Tibial artery (tissue), 4 donors: ENCODE measurements around the gene USP10.
A peak's percentile ranks its signal among the peaks of the same experiment; 100 is the strongest.

Experiments
- DNase-seq, 2 donors: peaks; one replicate each; pipeline ENCODE4 v3.0.0-alpha.2; 2019
- H3K27ac ChIP-seq, 2 donors: fragments of 200-600 bp; sonication (generic) in 1 of 2; 1 replicate in 1 of 2; 2 replicates in 1 of 2; pipeline ENCODE4 v1.5.1; 2018 to 2019; ENCODE audit warnings: mild to moderate bottlenecking in 1 of 2
- H3K27me3 ChIP-seq, 2 donors: fragments of 200-600 bp; sonication (generic) in 1 of 2; one replicate each; pipeline versions ENCODE4 v1.5.1 to v1.6.0; 2016 to 2019
- H3K36me3 ChIP-seq, 3 donors: fragments of 200-600 bp; sonication (generic) in 2 of 3; one replicate each; pipeline ENCODE4 v1.5.1; 2016 to 2019; ENCODE audit warnings: mild to moderate bottlenecking in 2 of 3
- H3K4me1 ChIP-seq, 4 donors: fragments of 200-600 bp; sonication (generic) in 2 of 4; 1 replicate in 3 of 4; 2 replicates in 1 of 4; pipeline ENCODE4 v1.5.1; 2016 to 2019
- H3K4me3 ChIP-seq, 2 donors: fragments of 200-600 bp; sonication (generic) in 1 of 2; 1 replicate in 1 of 2; 2 replicates in 1 of 2; pipeline ENCODE4 v1.5.1; 2018 to 2019; ENCODE audit warnings: mild to moderate bottlenecking in 2 of 2
- H3K9me3 ChIP-seq, 3 donors: fragments of 200-600 bp; sonication (generic) in 1 of 3; one replicate each; pipeline ENCODE4 v1.5.1; 2016 to 2019
- CTCF ChIP-seq, 2 experiments: fragments of 200-600 bp in 1 of 2; fragments of 450-650 bp in 1 of 2; IDR thresholded peaks; one replicate each; pipeline ENCODE4 v1.5.1; 2017 to 2019; ENCODE audit warnings: antibody characterized with exemption in 2 of 2, mild to moderate bottlenecking in 1 of 2, moderate library complexity in 1 of 2
- intact Hi-C: fragments of 100-400 bp; cut with DNase I; formaldehyde crosslinking; loops from one replicate; pipeline ENCODE4 v1.15.0; 2023; ENCODE audit warnings: low total_unique reads

The USP10 gene

GRCh38 chr16:84789431-84789830, 89.6 kb downstream of the USP10 start:
- intact Hi-C loops = no loop called here

GRCh38 chr16:84790301-84790700, 90.5 kb downstream of the USP10 start:
- H3K27ac ChIP-seq = no peak overlapping the region
- DNase-seq = no peak
- intact Hi-C loops = no loop called here
- H3K4me3 ChIP-seq = no peak overlapping the region
- no peaks in the 10 kb centered on the region for H3K36me3 ChIP-seq
- peaks cover 0 to 27% (median 13%) of the 10 kb centered on the region in 4 donors for H3K4me1 ChIP-seq
- H3K27me3 ChIP-seq = no peaks in the 10 kb centered on the region
- no peaks in the 10 kb centered on the region for H3K9me3 ChIP-seq
- no peak for TF ChIP-seq CTCF (IDR thresholded peaks at IDR 0.05)

More at GRCh38 chr16:84789431-84789830, 89.6 kb downstream of the USP10 start:
- Histone ChIP-seq H3K36me3 (no peaks in the 10 kb centered on the region), H3K4me1 (peaks cover 0 to 18% (median 13%) of the 10 kb centered on the region in 4 donors), H3K9me3 (no peaks in the 10 kb centered on the region), H3K27me3 (no peaks in the 10 kb centered on the region), H3K27ac (no peak overlapping the region), H3K4me3 (no peak overlapping the region)
- DNase-seq = no peak
- TF ChIP-seq CTCF (IDR thresholded peaks at IDR 0.05) = no peak

- Histone ChIP-seq H3K4me3 (no peak overlapping the region), H3K4me1 (peaks cover 0 to 28% (median 8%) of the 10 kb centered on the region in 4 donors), H3K27me3 (no peaks in the 10 kb centered on the region), H3K27ac (peak overlapping the region in 1 of 2 donors; percentile 37), H3K36me3 (no peaks in the 10 kb centered on the region), H3K9me3 (no peaks in the 10 kb centered on the region)
- DNase-seq = no peak
- TF ChIP-seq CTCF (IDR thresholded peaks at IDR 0.05) = no peak
- intact Hi-C loops = no loop called here
These were observed 91.3 kb downstream of the USP10 start for GRCh38 chr16:84791088-84791487.

- peaks cover 0 to 25% (median 5%) of the 10 kb centered on the region in 4 donors for H3K4me1 ChIP-seq
- TF ChIP-seq CTCF (IDR thresholded peaks at IDR 0.05) = no peak
- peak overlapping the region in 1 of 2 donors; percentile 37 for H3K27ac ChIP-seq
- no peaks in the 10 kb centered on the region for H3K36me3 ChIP-seq
- intact Hi-C loops = no loop called here
- no peak overlapping the region for H3K4me3 ChIP-seq
- no peaks in the 10 kb centered on the region for H3K27me3 ChIP-seq
- H3K9me3 ChIP-seq = no peaks in the 10 kb centered on the region
- no peak for DNase-seq
These were observed 91.7 kb downstream of the USP10 start for GRCh38 chr16:84791501-84791900.

- peaks cover 0 to 16% (median 1%) of the 10 kb centered on the region in 4 donors for H3K4me1 ChIP-seq
- H3K9me3 ChIP-seq = no peaks in the 10 kb centered on the region
- intact Hi-C loops = no loop called here
- no peak overlapping the region for H3K4me3 ChIP-seq
- DNase-seq = no peak
- H3K36me3 ChIP-seq = no peaks in the 10 kb centered on the region
- TF ChIP-seq CTCF (IDR thresholded peaks at IDR 0.05) = no peak
- peak overlapping the region in 1 of 2 donors; percentile 66 for H3K27ac ChIP-seq
- no peaks in the 10 kb centered on the region for H3K27me3 ChIP-seq
These were observed 94.4 kb downstream of the USP10 start for GRCh38 chr16:84794186-84794585.

GRCh38 chr16:84794626-84795025, 94.8 kb downstream of the USP10 start:
- no peaks in the 10 kb centered on the region for H3K27me3 ChIP-seq
- H3K9me3 ChIP-seq = no peaks in the 10 kb centered on the region
- intact Hi-C loops = no loop called here
- no peak for DNase-seq
- peaks cover 0 to 16% (median 1%) of the 10 kb centered on the region in 4 donors for H3K4me1 ChIP-seq
- H3K36me3 ChIP-seq = no peaks in the 10 kb centered on the region
- H3K27ac ChIP-seq = peak overlapping the region; percentile 56 to 66
- H3K4me3 ChIP-seq = peak overlapping the region in 1 of 2 donors; percentile 20
- no peak for TF ChIP-seq CTCF (IDR thresholded peaks at IDR 0.05)
